ENCODE measurements around the gene KLHL29.

KLHL29 gene

DNA sequence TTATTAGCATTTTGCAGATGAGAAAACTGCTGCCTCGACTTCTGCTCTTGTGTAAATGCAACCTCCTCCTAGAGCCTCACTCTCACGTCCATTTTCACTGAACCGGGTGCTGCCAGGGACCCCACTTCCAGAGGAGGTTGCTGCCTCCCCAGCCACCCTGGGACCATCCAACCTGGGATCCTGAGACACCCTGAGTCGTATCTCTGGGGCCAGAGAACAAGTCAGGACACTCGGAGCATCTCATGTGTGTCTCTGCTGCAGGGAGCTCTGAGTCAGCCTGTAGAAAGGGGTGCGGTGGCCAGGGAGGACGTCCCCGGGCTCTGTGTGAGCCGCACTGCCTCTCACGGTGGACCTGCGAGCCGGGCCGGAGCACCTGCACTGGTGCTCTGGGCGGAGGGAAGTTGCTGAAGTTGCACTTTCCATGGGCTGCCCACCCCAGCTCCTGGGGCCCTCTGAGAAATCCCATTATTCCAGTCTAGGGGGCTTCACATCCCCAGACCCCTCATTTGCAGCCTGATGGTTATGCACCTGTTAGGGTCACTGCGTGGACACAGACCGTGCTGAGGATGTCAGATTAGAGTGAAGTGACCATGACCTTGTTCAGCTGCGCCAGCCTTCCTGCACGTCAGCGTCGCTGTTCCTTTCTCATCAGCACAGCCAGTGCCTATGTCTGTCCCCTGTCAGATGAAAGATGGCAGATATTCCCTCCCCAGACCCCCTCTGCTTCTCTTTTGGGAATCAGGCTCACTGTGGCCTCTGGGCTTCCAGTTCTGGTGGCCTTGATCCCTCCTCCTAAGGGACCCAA lies 230.4 kb downstream of the KLHL29 start:
- no peaks in the 10 kb centered on the region for H3K4me1 ChIP-seq (ENCODE audit: control insufficient read depth in 1 of 2, insufficient read depth in 2 of 2, low read length in 2 of 2)
- H2AFZ ChIP-seq (ENCODE audit: insufficient read depth, low read length, poor library complexity), result no peak overlapping the region
- no peaks in the 10 kb centered on the region for H3K27me3 ChIP-seq (ENCODE audit: insufficient read depth, low read length)
- no peaks in the 10 kb centered on the region for H3K79me2 ChIP-seq (ENCODE audit: control insufficient read depth, insufficient read depth, low read length, poor library complexity)
- H3K18ac ChIP-seq (ENCODE audit: low read length), result no peak overlapping the region
- H4K12ac ChIP-seq (ENCODE audit: low read depth, low read length), result no peak overlapping the region
- no peak overlapping the region for H3K9ac ChIP-seq (ENCODE audit: low read length)
- DNase-seq, result no peak
- no peak overlapping the region for H3K4me3 ChIP-seq (ENCODE audit: low read depth, low read length)
- no peak overlapping the region for H3K4me2 ChIP-seq (ENCODE audit: low read length)
- no peak overlapping the region for H4K91ac ChIP-seq (ENCODE audit: low read depth, low read length)
- no peaks in the 10 kb centered on the region for H3K79me1 ChIP-seq (ENCODE audit: low read length)
- no peak overlapping the region for H3K14ac ChIP-seq (ENCODE audit: low read length)
- no peaks in the 10 kb centered on the region for H3K36me3 ChIP-seq (ENCODE audit: control insufficient read depth in 1 of 2, insufficient read depth in 2 of 2, low read length in 2 of 2)
- no CpG with 5 or more reads among the region's 20 CpGs for WGBS (ENCODE audit: extremely low coverage, insufficient coverage, insufficient read length)
- no peak overlapping the region for H4K8ac ChIP-seq (ENCODE audit: low read depth, low read length)
- no peak overlapping the region for H3K27ac ChIP-seq (ENCODE audit: low read depth, low read length)
- H2BK12ac ChIP-seq (ENCODE audit: low read length), result no peak overlapping the region
- H2BK120ac ChIP-seq (ENCODE audit: insufficient read depth, low read length, poor library complexity), result no peak overlapping the region
- H2AK5ac ChIP-seq (ENCODE audit: low read length), result no peak overlapping the region
- H2BK5ac ChIP-seq (ENCODE audit: low read depth, low read length, poor library complexity), result no peak overlapping the region
- no peaks in the 10 kb centered on the region for H3K9me3 ChIP-seq (ENCODE audit: insufficient read depth, low read depth, low read length)
- no peak overlapping the region for H3K4ac ChIP-seq (ENCODE audit: low read depth, low read length)
- no peak overlapping the region for H3K23ac ChIP-seq (ENCODE audit: low read length)

DNA sequence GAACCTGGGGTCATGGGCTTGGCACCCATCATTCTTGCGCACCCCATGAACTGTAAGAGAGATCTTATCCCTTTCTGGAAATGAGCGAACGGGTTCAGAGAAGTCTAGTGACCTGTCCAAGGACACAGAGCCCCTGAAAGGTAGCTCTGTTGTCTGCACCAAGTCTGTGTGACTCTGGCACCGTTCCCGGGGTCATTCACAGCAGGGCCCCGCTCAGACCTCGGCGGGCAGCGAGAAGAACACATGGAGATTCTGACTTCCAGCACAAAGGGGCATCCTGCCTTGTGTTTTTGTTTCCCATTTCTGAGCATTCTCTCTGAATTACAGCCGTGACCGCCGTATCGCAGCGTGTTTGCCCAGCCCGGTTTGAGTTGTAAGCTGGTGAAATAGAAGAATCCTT lies 231.7 kb downstream of the KLHL29 start:
- H3K79me2 ChIP-seq (ENCODE audit: control insufficient read depth, insufficient read depth, low read length, poor library complexity), result no peaks in the 10 kb centered on the region
- no peaks in the 10 kb centered on the region for H3K79me1 ChIP-seq (ENCODE audit: low read length)
- H3K9me3 ChIP-seq (ENCODE audit: insufficient read depth, low read depth, low read length), result no peaks in the 10 kb centered on the region
- H2BK5ac ChIP-seq (ENCODE audit: low read depth, low read length, poor library complexity), result no peak overlapping the region
- no peak overlapping the region for H2BK12ac ChIP-seq (ENCODE audit: low read length)
- H3K14ac ChIP-seq (ENCODE audit: low read length), result no peak overlapping the region
- no peak overlapping the region for H3K4ac ChIP-seq (ENCODE audit: low read depth, low read length)
- H3K36me3 ChIP-seq (ENCODE audit: control insufficient read depth in 1 of 2, insufficient read depth in 2 of 2, low read length in 2 of 2), result no peaks in the 10 kb centered on the region
- no peak overlapping the region for H2BK120ac ChIP-seq (ENCODE audit: insufficient read depth, low read length, poor library complexity)
- H3K18ac ChIP-seq (ENCODE audit: low read length), result no peak overlapping the region
- no peak overlapping the region for H2AK5ac ChIP-seq (ENCODE audit: low read length)
- no peak overlapping the region for H4K91ac ChIP-seq (ENCODE audit: low read depth, low read length)
- no peak overlapping the region for H3K9ac ChIP-seq (ENCODE audit: low read length)
- no peak overlapping the region for H3K27ac ChIP-seq (ENCODE audit: low read depth, low read length)
- WGBS (ENCODE audit: extremely low coverage, insufficient coverage, insufficient read length), result no CpG with 5 or more reads among the region's 15 CpGs
- no peak overlapping the region for H3K4me3 ChIP-seq (ENCODE audit: low read depth, low read length)
- H3K4me1 ChIP-seq (ENCODE audit: control insufficient read depth in 1 of 2, insufficient read depth in 2 of 2, low read length in 2 of 2), result no peaks in the 10 kb centered on the region
- no peak overlapping the region for H3K4me2 ChIP-seq (ENCODE audit: low read length)
- no peak overlapping the region for H4K8ac ChIP-seq (ENCODE audit: low read depth, low read length)
- no peak overlapping the region for H4K12ac ChIP-seq (ENCODE audit: low read depth, low read length)
- H2AFZ ChIP-seq (ENCODE audit: insufficient read depth, low read length, poor library complexity), result no peak overlapping the region
- no peak for DNase-seq
- no peak overlapping the region for H3K23ac ChIP-seq (ENCODE audit: low read length)
- no peaks in the 10 kb centered on the region for H3K27me3 ChIP-seq (ENCODE audit: insufficient read depth, low read length)

DNA sequence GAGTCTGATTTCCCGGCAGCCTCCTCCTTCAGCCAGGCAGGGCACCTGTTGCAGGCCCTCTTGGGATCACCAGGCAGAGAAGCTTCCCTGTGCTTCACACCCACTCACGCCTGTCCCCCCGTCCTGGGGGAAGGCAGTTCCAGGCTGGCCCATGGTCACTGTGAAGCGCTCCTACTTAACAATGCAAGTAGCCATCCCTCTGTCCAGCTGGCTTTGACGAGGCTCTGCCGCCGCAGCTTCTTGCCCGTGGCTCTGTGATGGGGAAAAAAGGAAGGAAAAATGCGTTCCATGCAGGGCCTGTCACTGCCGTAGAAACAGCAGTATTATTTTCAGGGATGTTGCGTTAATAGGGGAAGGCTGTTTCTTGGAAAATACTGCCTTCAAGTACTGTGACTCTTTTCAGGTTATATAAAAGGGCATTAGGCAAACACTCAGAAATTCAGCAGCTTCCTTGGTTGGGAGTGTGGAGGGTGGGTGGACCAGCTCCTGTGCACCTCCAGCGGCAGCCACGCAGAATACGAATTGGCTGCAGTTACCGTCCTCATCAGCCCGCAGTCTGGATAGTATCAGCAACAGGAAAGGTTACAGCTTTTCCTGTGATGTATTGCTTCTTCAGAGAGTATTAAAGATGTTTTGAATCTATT lies 232.3 kb downstream of the KLHL29 start:
- Histone ChIP-seq H3K4me1 (ENCODE audit: control insufficient read depth in 1 of 2, insufficient read depth in 2 of 2, low read length in 2 of 2) (no peaks in the 10 kb centered on the region), H4K8ac (ENCODE audit: low read depth, low read length) (no peak overlapping the region), H3K4me2 (ENCODE audit: low read length) (no peak overlapping the region), H3K23ac (ENCODE audit: low read length) (no peak overlapping the region), H3K18ac (ENCODE audit: low read length) (no peak overlapping the region), H2BK12ac (ENCODE audit: low read length) (no peak overlapping the region), H4K91ac (ENCODE audit: low read depth, low read length) (no peak overlapping the region), H4K12ac (ENCODE audit: low read depth, low read length) (no peak overlapping the region), H3K79me1 (ENCODE audit: low read length) (no peaks in the 10 kb centered on the region), H3K9ac (ENCODE audit: low read length) (no peak overlapping the region), H3K27ac (ENCODE audit: low read depth, low read length) (no peak overlapping the region), H3K36me3 (ENCODE audit: control insufficient read depth in 1 of 2, insufficient read depth in 2 of 2, low read length in 2 of 2) (no peaks in the 10 kb centered on the region), H3K4ac (ENCODE audit: low read depth, low read length) (no peak overlapping the region), H3K14ac (ENCODE audit: low read length) (no peak overlapping the region), H2BK120ac (ENCODE audit: insufficient read depth, low read length, poor library complexity) (no peak overlapping the region), H2BK5ac (ENCODE audit: low read depth, low read length, poor library complexity) (no peak overlapping the region), H3K79me2 (ENCODE audit: control insufficient read depth, insufficient read depth, low read length, poor library complexity) (no peaks in the 10 kb centered on the region), H3K9me3 (ENCODE audit: insufficient read depth, low read depth, low read length) (no peaks in the 10 kb centered on the region), H3K4me3 (ENCODE audit: low read depth, low read length) (no peak overlapping the region), H3K27me3 (ENCODE audit: insufficient read depth, low read length) (no peaks in the 10 kb centered on the region), H2AK5ac (ENCODE audit: low read length) (no peak overlapping the region), H2AFZ (ENCODE audit: insufficient read depth, low read length, poor library complexity) (no peak overlapping the region)
- peak in 1 of 2 donors; percentile 40 for DNase-seq
- no CpG with 5 or more reads among the region's 16 CpGs for WGBS (ENCODE audit: extremely low coverage, insufficient coverage, insufficient read length)

DNA sequence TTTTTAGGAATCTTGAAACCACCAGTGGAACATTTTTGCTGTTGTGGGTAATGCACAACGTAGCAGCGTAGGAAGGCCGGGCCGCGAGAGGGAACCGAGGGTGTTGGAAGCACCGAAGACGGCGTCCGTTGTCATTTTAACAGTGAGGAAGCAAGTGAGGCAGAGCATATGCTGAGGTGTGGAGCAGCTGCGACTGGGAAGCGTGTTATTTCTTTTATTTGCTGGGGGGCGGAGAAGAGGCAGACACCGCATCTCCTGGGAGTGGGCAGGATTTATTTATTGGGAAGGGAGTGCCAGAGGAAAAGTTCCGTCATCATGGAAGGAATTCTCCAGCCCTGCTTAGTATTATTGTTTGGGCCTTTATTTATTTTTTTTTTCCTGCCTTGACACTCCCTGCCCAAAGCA lies 232.8 kb downstream of the KLHL29 start:
- no peak overlapping the region for H4K91ac ChIP-seq (ENCODE audit: low read depth, low read length)
- no peaks in the 10 kb centered on the region for H3K27me3 ChIP-seq (ENCODE audit: insufficient read depth, low read length)
- no peaks in the 10 kb centered on the region for H3K79me1 ChIP-seq (ENCODE audit: low read length)
- no peak overlapping the region for H2AK5ac ChIP-seq (ENCODE audit: low read length)
- no peak overlapping the region for H3K18ac ChIP-seq (ENCODE audit: low read length)
- H3K9me3 ChIP-seq (ENCODE audit: insufficient read depth, low read depth, low read length), result no peaks in the 10 kb centered on the region
- H3K27ac ChIP-seq (ENCODE audit: low read depth, low read length), result no peak overlapping the region
- no peak overlapping the region for H4K8ac ChIP-seq (ENCODE audit: low read depth, low read length)
- WGBS (ENCODE audit: extremely low coverage, insufficient coverage, insufficient read length), result no CpG with 5 or more reads among the region's 15 CpGs
- no peak overlapping the region for H3K4me2 ChIP-seq (ENCODE audit: low read length)
- H3K14ac ChIP-seq (ENCODE audit: low read length), result no peak overlapping the region
- H2AFZ ChIP-seq (ENCODE audit: insufficient read depth, low read length, poor library complexity), result no peak overlapping the region
- H4K12ac ChIP-seq (ENCODE audit: low read depth, low read length), result no peak overlapping the region
- H2BK12ac ChIP-seq (ENCODE audit: low read length), result no peak overlapping the region
- H3K4me3 ChIP-seq (ENCODE audit: low read depth, low read length), result no peak overlapping the region
- H2BK120ac ChIP-seq (ENCODE audit: insufficient read depth, low read length, poor library complexity), result no peak overlapping the region
- H3K79me2 ChIP-seq (ENCODE audit: control insufficient read depth, insufficient read depth, low read length, poor library complexity), result no peaks in the 10 kb centered on the region
- H3K4ac ChIP-seq (ENCODE audit: low read depth, low read length), result no peak overlapping the region
- DNase-seq, result no peak
- no peak overlapping the region for H3K23ac ChIP-seq (ENCODE audit: low read length)
- H3K9ac ChIP-seq (ENCODE audit: low read length), result no peak overlapping the region
- no peak overlapping the region for H2BK5ac ChIP-seq (ENCODE audit: low read depth, low read length, poor library complexity)
- no peaks in the 10 kb centered on the region for H3K36me3 ChIP-seq (ENCODE audit: control insufficient read depth in 1 of 2, insufficient read depth in 2 of 2, low read length in 2 of 2)
- H3K4me1 ChIP-seq (ENCODE audit: control insufficient read depth in 1 of 2, insufficient read depth in 2 of 2, low read length in 2 of 2), result no peaks in the 10 kb centered on the region
